Stimulated activated CD8-positive, alpha-beta memory T cell treated with anti-CD3 and anti-CD28 coated beads, Interleukin-2, amount 100 ng/mL, for 1 hour (primary cell): ENCODE results near the gene SCYL3.
A peak's percentile ranks its signal among the peaks of the same experiment; 100 is the strongest.
"Not testable (repeated sequence)": the region's sequence is repeated elsewhere in the genome, so short reads cannot be mapped to it uniquely, and the experiment has no call there.

ENCODE experiments used
- DNase-seq, 2 donors: peaks; one replicate each; pipeline ENCODE4 v3.0.0-alpha.2; 2020; ENCODE audit warnings: low read depth in 2 of 2

SCYL3 gene

GRCh38 chr1:169893645-169894423 is at the start of gene SCYL3:
Gene SCYL3 (minus strand): TSS chr1:169893896. CDS start chr1:169888840, 5,056 bp downstream.
- DNase-seq, result peak; percentile 71 to 79

GRCh38 chr1:169941982-169942830 is 48.5 kb upstream of the SCYL3 start:
- DNase-seq, result no peak

GRCh38 chr1:169933984-169934725 is 40.5 kb upstream of the SCYL3 start:
- no peak for DNase-seq

- no peak for DNase-seq
Measured at GRCh38 chr1:169931795-169932231, 38.1 kb upstream of the SCYL3 start.

- DNase-seq, result no peak
Measured at GRCh38 chr1:169929210-169929526, 35.5 kb upstream of the SCYL3 start.

- DNase-seq, result no peak
Measured at GRCh38 chr1:169928438-169929209, 34.9 kb upstream of the SCYL3 start.

- no peak for DNase-seq
Measured at GRCh38 chr1:169925505-169926482, 32.1 kb upstream of the SCYL3 start.

GRCh38 chr1:169924829-169925228 is 31.1 kb upstream of the SCYL3 start:
- DNase-seq, result no peak

- no peak for DNase-seq
Measured at GRCh38 chr1:169924063-169924462, 30.4 kb upstream of the SCYL3 start.

GRCh38 chr1:169921080-169921479 is 27.4 kb upstream of the SCYL3 start:
- DNase-seq, result no peak

- no peak for DNase-seq
Measured at GRCh38 chr1:169918927-169919326, 25.2 kb upstream of the SCYL3 start.

- not testable (repeated sequence) for DNase-seq
Measured at GRCh38 chr1:169918220-169918619, 24.5 kb upstream of the SCYL3 start.

GRCh38 chr1:169915150-169915549 is 21.5 kb upstream of the SCYL3 start:
- no peak for DNase-seq

- no peak for DNase-seq
Measured at GRCh38 chr1:169914531-169914930, 20.8 kb upstream of the SCYL3 start.

GRCh38 chr1:169909499-169909898 is 15.8 kb upstream of the SCYL3 start:
- no peak for DNase-seq

- DNase-seq, result no peak
Measured at GRCh38 chr1:169906938-169907337, 13.2 kb upstream of the SCYL3 start.

- DNase-seq, result no peak
Measured at GRCh38 chr1:169904834-169905233, 11.1 kb upstream of the SCYL3 start.

- DNase-seq, result no peak
Measured at GRCh38 chr1:169902751-169903150, 9.1 kb upstream of the SCYL3 start.

GRCh38 chr1:169901115-169901514 is 7.4 kb upstream of the SCYL3 start:
- DNase-seq, result no peak

- DNase-seq, result no peak
Measured at GRCh38 chr1:169900571-169900970, 6.9 kb upstream of the SCYL3 start.
